OCI-LY1 (cell line): Measurements from ENCODE around the gene SLFN5.

Source experiments
- H2AFZ ChIP-seq: fragments of 200-600 bp; sonication (generic), shearing (Covaris generic); 2 replicates; pipeline ENCODE4 v1.6.0; 2014; ENCODE audit warnings: antibody characterized with exemption, mild to moderate bottlenecking, low read length
- H3F3A ChIP-seq: fragments of 200-600 bp; sonication (generic), shearing (Covaris generic); 2 replicates; pipeline ENCODE4 v1.6.0; 2014; ENCODE audit warnings: mild to moderate bottlenecking, antibody characterized with exemption, low read length, moderate library complexity; ENCODE audit not compliant: insufficient read depth
- H3K27ac ChIP-seq: fragments of 200-600 bp; sonication (generic); 2 replicates; pipeline ENCODE4 v1.5.1; 2014; ENCODE audit warnings: low read length, mixed run types, mild to moderate bottlenecking, low read depth; ENCODE audit not compliant: poor library complexity, severe bottlenecking
- H3K27me3 ChIP-seq: fragments of 200-600 bp; sonication (generic); 2 replicates; pipeline ENCODE4 v1.6.0; 2014; ENCODE audit warnings: antibody characterized with exemption, mild to moderate bottlenecking, low read length, moderate library complexity; ENCODE audit not compliant: insufficient read depth
- H3K36me3 ChIP-seq: fragments of 200-600 bp; sonication (generic); 2 replicates; pipeline ENCODE4 v1.6.1; 2014; ENCODE audit warnings: mild to moderate bottlenecking, antibody characterized with exemption, low read length, moderate library complexity, mixed read lengths; ENCODE audit not compliant: insufficient read depth
- H3K4me1 ChIP-seq: fragments of 200-600 bp; sonication (generic); 2 replicates; pipeline ENCODE4 v1.5.1; 2014; ENCODE audit warnings: mild to moderate bottlenecking, low read length, moderate library complexity; ENCODE audit not compliant: insufficient read depth, severe bottlenecking
- H3K4me2 ChIP-seq: fragments of 200-600 bp; sonication (generic), shearing (Covaris generic); 2 replicates; pipeline ENCODE4 v1.6.1; 2014; ENCODE audit warnings: low read length
- H3K4me3 ChIP-seq: fragments of 200-600 bp; sonication (generic); 2 replicates; pipeline ENCODE4 v1.5.1; 2014; ENCODE audit warnings: low read length, low read depth, mild to moderate bottlenecking, mixed read lengths; ENCODE audit not compliant: poor library complexity, severe bottlenecking
- H3K79me2 ChIP-seq: fragments of 200-600 bp; shearing (Covaris generic); 2 replicates; pipeline ENCODE4 v1.6.1; 2016; ENCODE audit warnings: mixed run types, low read length, mixed read lengths; ENCODE audit not compliant: insufficient read depth
- H3K9ac ChIP-seq: fragments of 200-600 bp; sonication (generic), shearing (Covaris generic); 2 replicates; pipeline ENCODE4 v1.6.1; 2014; ENCODE audit warnings: mild to moderate bottlenecking, low read length, mixed read lengths
- H3K9me2 ChIP-seq: fragments of 200-600 bp; sonication (generic), shearing (Covaris generic); 2 replicates; pipeline ENCODE4 v1.6.1; 2014; ENCODE audit warnings: low read depth, mild to moderate bottlenecking, low read length, mixed read lengths
- H3K9me3 ChIP-seq: fragments of 200-600 bp; shearing (Covaris generic); 2 replicates; pipeline ENCODE4 v1.6.1; 2014; ENCODE audit warnings: low read length, mixed read lengths
- H4K20me1 ChIP-seq: fragments of 200-600 bp; sonication (generic), shearing (Covaris generic); 2 replicates; pipeline ENCODE4 v1.6.0; 2016; ENCODE audit warnings: mild to moderate bottlenecking, low read length; ENCODE audit not compliant: insufficient read depth
- EZH2 ChIP-seq: fragments of 200-600 bp; sonication (generic), shearing (Covaris generic); IDR thresholded peaks from 2 replicates; pipeline ENCODE4 v1.8.0; 2017; ENCODE audit warnings: borderline replicate concordance, mixed run types, mild to moderate bottlenecking, antibody characterized with exemption, low read length, moderate library complexity, mixed read lengths
- TF ChIP-seq, protein P1 (sequence below): fragments of 200-600 bp; sonication (generic), shearing (Covaris generic); IDR thresholded peaks from 2 replicates; pipeline ENCODE4 v1.5.1; 2017; ENCODE audit warnings: mild to moderate bottlenecking, antibody characterized with exemption, low read length, moderate library complexity, mixed read lengths

The SLFN5 gene

DNA sequence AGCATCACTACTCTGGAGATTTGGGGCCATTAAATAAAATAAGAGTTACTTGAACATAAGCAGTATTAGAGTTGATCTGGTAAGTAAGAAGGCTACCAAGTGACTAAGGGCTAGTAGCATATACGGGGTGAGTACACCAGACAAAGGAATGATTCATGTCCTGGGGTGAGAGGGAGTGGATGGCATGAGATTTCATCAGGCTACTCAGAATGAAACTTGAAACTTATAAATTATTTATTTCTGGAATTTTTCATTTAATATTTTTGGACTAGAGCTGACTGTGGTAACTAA is 2.3 kb downstream of the SLFN5 start:
- Histone ChIP-seq H3K4me2 (no peak overlapping the region), H3K9ac (no peak overlapping the region), H3K4me3 (no peak overlapping the region), H3F3A (no peaks in the 10 kb centered on the region), H2AFZ (no peak overlapping the region), H3K27me3 (no peaks in the 10 kb centered on the region), H3K27ac (no peak overlapping the region), H3K79me2 (no peaks in the 10 kb centered on the region), H3K9me3 (no peaks in the 10 kb centered on the region), H3K4me1 (peaks cover 22% of the 10 kb centered on the region), H4K20me1 (no peaks in the 10 kb centered on the region), H3K9me2 (no peaks in the 10 kb centered on the region), H3K36me3 (no peaks in the 10 kb centered on the region)
- no peak for TF ChIP-seq EZH2
- TF ChIP-seq, protein P1, sequence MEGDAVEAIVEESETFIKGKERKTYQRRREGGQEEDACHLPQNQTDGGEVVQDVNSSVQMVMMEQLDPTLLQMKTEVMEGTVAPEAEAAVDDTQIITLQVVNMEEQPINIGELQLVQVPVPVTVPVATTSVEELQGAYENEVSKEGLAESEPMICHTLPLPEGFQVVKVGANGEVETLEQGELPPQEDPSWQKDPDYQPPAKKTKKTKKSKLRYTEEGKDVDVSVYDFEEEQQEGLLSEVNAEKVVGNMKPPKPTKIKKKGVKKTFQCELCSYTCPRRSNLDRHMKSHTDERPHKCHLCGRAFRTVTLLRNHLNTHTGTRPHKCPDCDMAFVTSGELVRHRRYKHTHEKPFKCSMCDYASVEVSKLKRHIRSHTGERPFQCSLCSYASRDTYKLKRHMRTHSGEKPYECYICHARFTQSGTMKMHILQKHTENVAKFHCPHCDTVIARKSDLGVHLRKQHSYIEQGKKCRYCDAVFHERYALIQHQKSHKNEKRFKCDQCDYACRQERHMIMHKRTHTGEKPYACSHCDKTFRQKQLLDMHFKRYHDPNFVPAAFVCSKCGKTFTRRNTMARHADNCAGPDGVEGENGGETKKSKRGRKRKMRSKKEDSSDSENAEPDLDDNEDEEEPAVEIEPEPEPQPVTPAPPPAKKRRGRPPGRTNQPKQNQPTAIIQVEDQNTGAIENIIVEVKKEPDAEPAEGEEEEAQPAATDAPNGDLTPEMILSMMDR = no peak

DNA sequence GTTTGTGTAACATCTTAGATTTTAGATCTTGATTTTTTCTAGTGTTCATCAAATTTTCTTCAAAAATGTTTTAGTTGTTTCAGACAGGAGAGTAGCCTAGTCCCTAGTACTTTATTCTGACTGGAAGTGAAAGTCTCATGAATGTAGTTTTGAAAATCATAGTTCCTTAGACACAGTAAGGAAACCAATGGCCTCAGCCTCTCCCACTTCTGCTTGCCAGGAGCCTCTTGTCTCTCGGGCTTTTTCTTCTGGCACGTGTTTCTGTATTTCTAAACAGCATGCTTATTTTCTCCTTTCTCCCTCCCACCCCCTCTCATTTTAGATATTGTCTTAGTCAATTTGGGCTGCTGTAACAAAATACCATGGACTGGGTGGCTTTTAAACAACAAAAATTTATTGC is 9.8 kb downstream of the SLFN5 start:
- no peak for TF ChIP-seq EZH2
- TF ChIP-seq, protein P1 = no peak
- Histone ChIP-seq H3K79me2 (no peaks in the 10 kb centered on the region), H3K4me3 (no peak overlapping the region)

DNA sequence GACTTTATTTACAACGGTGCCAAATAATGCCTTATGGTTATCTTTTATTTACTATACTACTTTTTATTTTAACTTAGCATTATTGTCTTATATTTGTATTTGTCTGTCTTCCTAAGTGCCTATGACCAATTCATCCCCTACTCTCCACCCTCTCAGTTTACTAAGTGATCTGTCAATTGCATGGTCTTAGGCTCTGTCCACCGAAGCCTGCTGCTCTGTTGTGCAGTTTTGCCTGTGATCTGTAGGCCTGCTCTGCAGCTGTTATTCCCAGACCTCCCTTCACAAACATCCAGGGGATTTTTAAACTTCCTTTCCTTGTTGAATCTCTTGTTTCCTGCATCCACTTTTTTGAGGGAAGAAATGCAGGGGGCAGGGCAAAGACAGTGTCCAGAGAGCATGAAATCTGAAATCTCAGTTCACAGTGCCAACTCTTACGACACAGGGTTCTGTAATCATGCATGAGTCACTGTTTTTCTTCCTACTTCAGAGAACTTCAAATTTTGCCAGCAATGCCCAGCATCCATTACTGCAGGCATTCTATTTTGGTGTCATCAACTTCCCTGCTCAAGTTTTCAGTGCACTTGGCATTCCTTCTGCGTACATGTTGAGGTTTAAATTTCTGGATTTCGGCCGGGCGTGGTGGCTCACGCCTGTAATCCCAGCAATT is 11.4 kb downstream of the SLFN5 start:
- Histone ChIP-seq H4K20me1 (no peaks in the 10 kb centered on the region), H3K27ac (no peak overlapping the region), H3K27me3 (no peaks in the 10 kb centered on the region), H3K79me2 (no peaks in the 10 kb centered on the region), H3K4me3 (no peak overlapping the region), H3K9me3 (no peaks in the 10 kb centered on the region), H3K36me3 (no peaks in the 10 kb centered on the region), H3F3A (no peaks in the 10 kb centered on the region), H3K4me2 (no peak overlapping the region), H3K4me1 (no peaks in the 10 kb centered on the region), H3K9ac (no peak overlapping the region), H3K9me2 (no peaks in the 10 kb centered on the region), H2AFZ (no peak overlapping the region)
- TF ChIP-seq, protein P1 = no peak
- TF ChIP-seq EZH2 = no peak

More for the DNA sequence above, 9.8 kb downstream of the SLFN5 start:
- Histone ChIP-seq H3K9me2 (no peaks in the 10 kb centered on the region), H3K4me2 (no peak overlapping the region), H2AFZ (no peak overlapping the region), H4K20me1 (no peaks in the 10 kb centered on the region), H3K36me3 (no peaks in the 10 kb centered on the region), H3K9me3 (no peaks in the 10 kb centered on the region), H3K27ac (no peak overlapping the region), H3K9ac (no peak overlapping the region), H3K4me1 (no peaks in the 10 kb centered on the region), H3K27me3 (no peaks in the 10 kb centered on the region), H3F3A (no peaks in the 10 kb centered on the region)
